HEK293T (cell line): ENCODE measurements around the gene ENTPD7.

Source experiments
- BHLHE40 ChIP-seq: fragments of 450-650 bp; IDR thresholded peaks from 2 replicates; pipeline ENCODE4 v1.6.1; 2016; ENCODE audit warnings: mild to moderate bottlenecking, moderate library complexity, borderline replicate concordance
- FOXA1 ChIP-seq: fragments of 450-650 bp; IDR thresholded peaks from 2 replicates; pipeline ENCODE4 v1.6.1; 2016; ENCODE audit warnings: mild to moderate bottlenecking
- FOXK2 ChIP-seq: fragments of 450-650 bp; IDR thresholded peaks from 2 replicates; pipeline ENCODE4 v1.6.1; 2016; ENCODE audit warnings: mild to moderate bottlenecking
- FOXM1 ChIP-seq: fragments of 450-650 bp; IDR thresholded peaks from 2 replicates; pipeline ENCODE4 v1.6.1; 2017; ENCODE audit warnings: mild to moderate bottlenecking, borderline replicate concordance
- HDGF ChIP-seq: fragments of 450-650 bp; IDR thresholded peaks from 2 replicates; pipeline ENCODE4 v1.6.1; 2017; ENCODE audit warnings: antibody characterized with exemption, borderline replicate concordance
- NFRKB ChIP-seq: fragments of 450-650 bp; IDR thresholded peaks from 2 replicates; pipeline ENCODE4 v1.6.1; 2016; ENCODE audit warnings: mild to moderate bottlenecking, moderate library complexity
- SP1 ChIP-seq: fragments of 450-650 bp; IDR thresholded peaks from 2 replicates; pipeline ENCODE4 v1.6.1; 2017
- SUZ12 ChIP-seq: fragments of 450-650 bp; IDR thresholded peaks from 2 replicates; pipeline ENCODE4 v1.6.1; 2016; ENCODE audit warnings: mild to moderate bottlenecking
- TARDBP ChIP-seq: fragments of 450-650 bp; IDR thresholded peaks from 2 replicates; pipeline ENCODE4 v1.6.1; 2016
- TF ChIP-seq, protein P1 (sequence below): fragments of 450-650 bp; IDR thresholded peaks from 2 replicates; pipeline ENCODE4 v1.6.1; 2016

GRCh38 chr10:99700649-99701048 lies 41.3 kb downstream of the ENTPD7 start:
- TF ChIP-seq FOXM1 (no peak), FOXA1 (no peak), SUZ12 (no peak), SP1 (no peak), HDGF (no peak), BHLHE40 (no peak), TARDBP (no peak), FOXK2 (no peak), NFRKB (no peak)
- TF ChIP-seq, protein P1, sequence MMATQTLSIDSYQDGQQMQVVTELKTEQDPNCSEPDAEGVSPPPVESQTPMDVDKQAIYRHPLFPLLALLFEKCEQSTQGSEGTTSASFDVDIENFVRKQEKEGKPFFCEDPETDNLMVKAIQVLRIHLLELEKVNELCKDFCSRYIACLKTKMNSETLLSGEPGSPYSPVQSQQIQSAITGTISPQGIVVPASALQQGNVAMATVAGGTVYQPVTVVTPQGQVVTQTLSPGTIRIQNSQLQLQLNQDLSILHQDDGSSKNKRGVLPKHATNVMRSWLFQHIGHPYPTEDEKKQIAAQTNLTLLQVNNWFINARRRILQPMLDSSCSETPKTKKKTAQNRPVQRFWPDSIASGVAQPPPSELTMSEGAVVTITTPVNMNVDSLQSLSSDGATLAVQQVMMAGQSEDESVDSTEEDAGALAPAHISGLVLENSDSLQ, result no peak
